NCI-H524 treated with DMSO at 0.1 percent for 48 hours (cell line): Measurements from ENCODE around the gene RIT1.

Source experiments
- DNase-seq: peaks from one replicate; lab custom pipeline; 2025; lab: John Stamatoyannopoulos, UW

Gene RIT1

DNA sequence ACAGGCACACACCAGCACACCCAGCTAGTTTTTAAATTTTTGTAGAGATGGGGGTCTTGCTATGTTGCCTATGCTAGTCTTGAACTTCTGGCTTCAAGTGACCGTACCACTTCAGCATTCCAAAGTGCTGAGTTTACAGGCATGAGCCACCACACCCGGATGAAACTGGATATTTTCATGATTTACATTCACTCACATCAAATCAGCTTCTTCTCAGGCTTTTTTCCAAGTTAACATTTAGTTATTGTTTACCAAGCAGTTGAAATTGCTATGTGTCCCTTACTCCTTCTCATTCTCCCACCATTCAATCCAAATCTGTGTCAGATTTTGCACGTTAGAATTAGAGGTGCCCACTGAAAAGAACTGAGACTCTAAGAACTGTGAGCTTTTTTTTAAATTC is 18.4 kb downstream of the RIT1 start:
- DNase-seq, result no peak

- DNase-seq, result no peak
These were observed 20.9 kb downstream of the RIT1 start for GRCh38 chr1:155890251-155890650.

GRCh38 chr1:155889566-155889965 is 21.6 kb downstream of the RIT1 start:
- DNase-seq, result no peak

GRCh38 chr1:155888481-155888880 is 22.7 kb downstream of the RIT1 start:
- no peak for DNase-seq

- no peak for DNase-seq
These were observed 26.2 kb downstream of the RIT1 start for GRCh38 chr1:155884982-155885381.

GRCh38 chr1:155884031-155884960 is 26.9 kb downstream of the RIT1 start:
- DNase-seq, result no peak

DNA sequence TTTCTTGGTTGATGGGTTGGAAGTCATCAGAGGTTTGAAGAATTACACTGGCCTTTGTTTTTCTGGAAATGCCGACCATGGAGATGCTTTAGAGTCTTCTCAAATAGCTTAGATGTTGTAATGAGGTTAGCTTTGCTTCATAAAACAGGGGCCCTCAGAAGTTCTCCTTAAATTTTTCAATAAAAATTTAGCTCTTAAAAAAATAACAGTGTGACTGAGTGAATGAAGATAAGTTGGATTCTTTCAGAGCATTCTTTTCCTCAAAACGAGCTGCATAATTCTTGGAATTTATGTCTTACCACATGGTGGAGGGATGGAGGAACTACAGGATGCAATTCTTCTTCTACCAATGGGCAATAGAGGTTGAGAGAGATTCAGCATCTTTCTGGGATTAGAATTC is 28.4 kb downstream of the RIT1 start:
- no peak for DNase-seq

DNA sequence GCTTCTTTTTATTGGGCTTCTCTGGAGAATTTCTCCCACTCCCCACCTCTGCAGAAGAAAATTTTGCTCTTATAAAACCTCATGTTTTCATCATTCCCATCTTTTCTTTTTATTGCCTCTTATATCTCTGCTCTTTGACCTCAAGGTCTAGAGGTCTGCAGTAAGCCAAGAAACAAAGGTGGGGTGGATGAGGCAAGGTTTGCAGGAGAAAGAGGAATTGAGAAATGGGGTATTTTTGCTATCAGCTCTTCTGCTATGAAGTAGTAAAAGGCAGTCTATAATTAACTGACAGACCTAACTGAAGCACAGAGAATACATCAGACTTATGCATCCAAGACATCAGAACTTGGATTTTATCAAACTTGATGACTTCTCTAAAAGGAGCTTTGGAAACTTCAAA is 28.9 kb downstream of the RIT1 start:
- no peak for DNase-seq

- no peak for DNase-seq
These were observed 30.2 kb downstream of the RIT1 start for GRCh38 chr1:155880950-155881349.

- no peak for DNase-seq
These were observed 30.9 kb downstream of the RIT1 start for GRCh38 chr1:155880251-155880650.

- no peak for DNase-seq
These were observed 33.2 kb downstream of the RIT1 start for GRCh38 chr1:155877945-155878344.

DNA sequence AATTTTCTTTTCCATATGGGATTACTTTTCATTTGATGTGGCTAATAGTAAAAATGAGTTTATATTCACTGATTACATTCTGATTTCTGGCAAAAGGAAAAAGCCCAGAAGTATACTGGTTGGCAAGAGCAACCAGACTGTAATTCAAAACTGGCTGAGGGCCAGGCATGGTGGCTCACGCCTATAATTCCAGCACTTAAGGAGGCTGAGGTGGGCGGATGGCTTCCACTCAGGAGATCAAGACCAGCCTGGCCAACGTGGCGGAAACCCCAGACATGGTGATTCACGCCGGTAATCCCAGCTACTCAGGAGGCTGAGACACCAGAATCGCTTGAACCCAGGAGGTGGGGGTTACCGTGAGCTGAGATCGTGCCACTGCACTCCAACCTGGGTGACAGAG is 37.3 kb downstream of the RIT1 start:
- no peak for DNase-seq

GRCh38 chr1:155872527-155872926 is 38.6 kb downstream of the RIT1 start:
- DNase-seq, result no peak

GRCh38 chr1:155871390-155871789 is 39.8 kb downstream of the RIT1 start:
- DNase-seq, result peak; percentile 7

DNA sequence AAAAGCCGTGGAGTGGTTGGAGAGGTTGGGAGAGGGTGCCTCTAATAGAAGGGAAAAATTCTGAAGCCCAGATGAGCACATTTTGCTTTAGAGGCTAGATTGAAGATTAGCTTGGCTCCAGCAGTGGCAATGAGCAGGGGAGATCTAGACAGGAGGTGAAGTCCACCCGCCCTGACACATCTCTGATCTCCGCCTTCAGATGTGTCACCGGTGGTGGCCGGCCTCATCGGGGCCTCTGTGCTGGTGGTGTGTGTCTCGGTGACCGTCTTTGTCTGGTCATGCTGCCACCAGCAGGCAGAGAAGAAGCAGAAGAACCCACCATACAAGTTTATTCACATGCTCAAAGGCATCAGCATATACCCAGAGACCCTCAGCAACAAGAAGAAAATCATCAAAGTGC is 43.4 kb downstream of the RIT1 start:
- DNase-seq, result no peak

DNA sequence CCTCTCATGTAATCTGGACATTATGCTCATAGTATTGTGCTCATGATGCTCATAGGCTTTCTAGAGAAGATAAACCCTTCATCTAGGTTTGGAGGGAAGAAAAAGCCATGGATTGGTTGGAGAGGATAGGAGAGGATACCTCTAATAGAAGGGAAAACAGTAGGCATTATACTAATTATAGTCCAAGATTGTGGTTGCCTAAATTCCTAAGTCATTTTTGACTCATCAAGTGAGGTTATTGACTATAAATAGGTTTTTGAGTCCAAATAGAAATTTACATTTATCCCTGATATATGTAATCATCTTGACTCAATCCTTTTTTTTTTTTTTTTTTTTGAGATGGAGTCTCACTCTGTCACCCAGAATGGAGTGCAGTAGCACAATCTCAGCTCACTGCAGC is 46.8 kb downstream of the RIT1 start:
- DNase-seq, result no peak

DNA sequence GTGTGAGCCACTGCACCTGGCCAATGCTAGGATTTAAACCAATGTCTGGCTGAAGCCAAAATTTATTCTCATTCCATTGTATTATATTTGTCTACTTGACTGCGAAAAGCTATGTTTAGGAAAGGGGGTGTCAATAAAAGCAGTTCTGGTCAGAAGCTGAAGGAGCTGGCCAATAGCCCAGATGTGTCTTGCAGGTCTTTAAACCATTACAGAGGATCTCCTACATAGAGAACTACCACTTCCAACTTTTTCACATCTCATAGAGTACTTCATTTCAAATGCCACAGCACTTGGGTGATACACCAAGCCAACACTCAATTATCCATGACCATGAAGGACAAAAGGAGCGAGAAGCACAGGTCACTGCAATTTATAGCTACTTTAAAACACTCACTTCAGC is 49.3 kb downstream of the RIT1 start:
- no peak for DNase-seq

DNA sequence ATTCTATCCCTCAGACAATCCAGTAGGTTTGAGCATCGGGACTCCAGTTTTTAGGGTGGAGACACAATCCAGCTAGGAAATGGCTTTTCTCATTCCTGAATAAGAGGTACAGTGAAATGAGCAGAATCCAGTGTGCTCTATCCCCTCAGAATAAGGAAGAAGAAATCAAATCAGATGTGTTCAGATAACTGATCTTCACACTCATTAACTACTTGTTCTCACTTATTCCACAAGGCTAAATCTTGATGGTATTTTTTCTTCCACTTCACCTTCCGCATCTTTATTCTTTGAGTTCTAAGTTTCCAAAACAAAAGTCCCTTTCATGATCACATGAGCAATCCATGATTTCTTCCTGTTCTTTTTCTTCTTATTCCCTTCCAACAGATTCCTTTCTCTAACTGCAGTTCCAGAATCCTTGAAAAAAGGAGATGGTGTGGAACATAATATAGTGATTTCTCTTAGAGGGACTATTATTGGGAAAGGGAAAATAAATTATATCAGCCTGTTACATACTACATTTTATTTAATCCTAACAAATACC is 50.1 kb downstream of the RIT1 start:
- no peak for DNase-seq

- peak; percentile 29 for DNase-seq
These were observed 51.0 kb downstream of the RIT1 start for GRCh38 chr1:155859881-155860871.

DNA sequence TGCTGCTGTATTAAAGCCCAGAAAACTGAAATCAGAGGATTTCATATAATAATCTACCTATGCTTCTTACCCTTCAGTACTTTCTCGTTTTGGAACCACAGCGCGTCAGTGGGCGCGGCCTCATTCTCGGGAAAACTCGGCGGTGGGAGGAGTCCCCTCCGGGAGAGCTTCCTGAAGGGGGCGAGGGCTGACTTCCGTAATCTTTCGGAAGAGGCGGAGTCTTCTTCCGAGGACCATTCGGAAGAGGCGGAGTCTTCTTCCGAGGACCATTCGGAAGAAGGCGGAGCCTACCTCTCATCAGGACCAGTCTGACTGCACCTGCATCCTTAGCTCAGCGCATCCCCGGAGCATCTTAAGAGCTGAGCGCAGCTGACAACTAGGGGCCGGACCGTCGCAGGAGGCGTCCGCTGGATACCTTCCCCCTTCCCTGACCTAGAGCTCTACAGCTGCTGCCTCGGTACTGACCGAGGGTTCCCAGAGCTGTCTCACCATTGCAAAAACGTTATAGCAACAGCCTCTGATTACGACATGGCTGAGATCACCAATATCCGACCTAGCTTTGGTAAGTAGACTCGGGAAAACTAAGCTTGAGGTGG is 51.8 kb downstream of the RIT1 start, which contains the start of gene SYT11:
Gene SYT11 (plus strand): TSS at position 334 of the 596 bp plus-strand sequence. CDS start 195 bp downstream, at position 529.
- peak; percentile 76 for DNase-seq

GRCh38 chr1:155858800-155859233 is 52.3 kb downstream of the RIT1 start:
- DNase-seq, result no peak
